ENCODE measurements around the gene BHLHE41. TPM values are rescaled to one million over a fixed set of nuclear protein-coding genes. Genes with fewer than 3 reads are reported as not detected.

BHLHE41 gene
- total RNA-seq, 1 donor from 2014 or later, result not detected

- no peak overlapping the region for H2AFZ ChIP-seq (replicated peaks)
- no peaks in the 10 kb centered on the region for H3K36me3 ChIP-seq
- no peak overlapping the region for H3K27ac ChIP-seq
- H3F3A ChIP-seq (ENCODE audit: low read depth), result no peaks in the 10 kb centered on the region
- H3K4me3 ChIP-seq, result no peak overlapping the region
- Mint-ChIP-seq H3K4me1 (no peaks in the 10 kb centered on the region), H3K36me3 (no peaks in the 10 kb centered on the region), H3K27ac (no peak overlapping the region), H3K9me3 (no peaks in the 10 kb centered on the region), H3K27me3 (ENCODE audit: insufficient read depth, low read depth) (no peaks in the 10 kb centered on the region), H3K4me3 (no peak overlapping the region)
- no peak overlapping the region for H3K9ac ChIP-seq
- no peaks in the 10 kb centered on the region for H3K27me3 ChIP-seq
- no peaks in the 10 kb centered on the region for H3K4me1 ChIP-seq
- H3K9me3 ChIP-seq (ENCODE audit: low read depth), result no peaks in the 10 kb centered on the region
- no peak for DNase-seq (ENCODE audit: low spot score)
- no peaks in the 10 kb centered on the region for H4K20me1 ChIP-seq (ENCODE audit: low read depth)
- TF ChIP-seq EZH2 (IDR thresholded peaks at IDR 0.05), result no peak
- TF ChIP-seq EZH2phosphoT487 (IDR thresholded peaks at IDR 0.05), result no peak
- no peak for TF ChIP-seq CTCF (IDR thresholded peaks at IDR 0.05)
- H3K4me2 ChIP-seq, result no peak overlapping the region
- H3K79me2 ChIP-seq (ENCODE audit: low read depth), result no peaks in the 10 kb centered on the region
Observed at GRCh38 chr12:26172013-26172412, 47.2 kb upstream of the BHLHE41 start.

GRCh38 chr12:26164118-26164517, 39.3 kb upstream of the BHLHE41 start:
- no peak overlapping the region for H3K27ac Mint-ChIP-seq
- no peaks in the 10 kb centered on the region for H3K27me3 ChIP-seq
- no peaks in the 10 kb centered on the region for H3K36me3 ChIP-seq
- no peaks in the 10 kb centered on the region for H3F3A ChIP-seq (ENCODE audit: low read depth)
- H3K4me2 ChIP-seq, result no peak overlapping the region
- H3K4me1 ChIP-seq, result no peaks in the 10 kb centered on the region
- no peak overlapping the region for H3K27ac ChIP-seq
- no peaks in the 10 kb centered on the region for H3K9me3 ChIP-seq (ENCODE audit: low read depth)
- DNase-seq (ENCODE audit: low spot score), result no peak
- H3K4me3 Mint-ChIP-seq, result no peak overlapping the region
- H3K36me3 Mint-ChIP-seq, result no peaks in the 10 kb centered on the region
- no peaks in the 10 kb centered on the region for H3K79me2 ChIP-seq (ENCODE audit: low read depth)
- no peaks in the 10 kb centered on the region for H3K4me1 Mint-ChIP-seq
- H3K9ac ChIP-seq, result no peak overlapping the region
- H4K20me1 ChIP-seq (ENCODE audit: low read depth), result no peaks in the 10 kb centered on the region
- peaks cover 3% of the 10 kb centered on the region for H3K9me3 Mint-ChIP-seq
- H2AFZ ChIP-seq (replicated peaks), result no peak overlapping the region
- TF ChIP-seq EZH2 (IDR thresholded peaks at IDR 0.05) (no peak), EZH2phosphoT487 (IDR thresholded peaks at IDR 0.05) (no peak)
- H3K27me3 Mint-ChIP-seq (ENCODE audit: insufficient read depth, low read depth), result no peaks in the 10 kb centered on the region
- H3K4me3 ChIP-seq, result no peak overlapping the region

GRCh38 chr12:26162905-26163304, 38.1 kb upstream of the BHLHE41 start:
- Mint-ChIP-seq H3K27ac (no peak overlapping the region), H3K36me3 (no peaks in the 10 kb centered on the region), H3K9me3 (peaks cover 3% of the 10 kb centered on the region), H3K4me1 (no peaks in the 10 kb centered on the region), H3K27me3 (ENCODE audit: insufficient read depth, low read depth) (no peaks in the 10 kb centered on the region), H3K4me3 (no peak overlapping the region)
- no peaks in the 10 kb centered on the region for H3K79me2 ChIP-seq (ENCODE audit: low read depth)
- TF ChIP-seq CTCF (IDR thresholded peaks at IDR 0.05) (no peak), EZH2 (IDR thresholded peaks at IDR 0.05) (no peak), EZH2phosphoT487 (IDR thresholded peaks at IDR 0.05) (no peak)
- no peaks in the 10 kb centered on the region for H3F3A ChIP-seq (ENCODE audit: low read depth)
- no peaks in the 10 kb centered on the region for H3K4me1 ChIP-seq
- H2AFZ ChIP-seq (replicated peaks), result no peak overlapping the region
- no peak overlapping the region for H3K4me3 ChIP-seq
- no peak for DNase-seq (ENCODE audit: low spot score)
- no peak overlapping the region for H3K4me2 ChIP-seq
- H3K27me3 ChIP-seq, result no peaks in the 10 kb centered on the region
- no peak overlapping the region for H3K9ac ChIP-seq
- H4K20me1 ChIP-seq (ENCODE audit: low read depth), result no peaks in the 10 kb centered on the region
- no peak overlapping the region for H3K27ac ChIP-seq
- H3K36me3 ChIP-seq, result no peaks in the 10 kb centered on the region
- H3K9me3 ChIP-seq (ENCODE audit: low read depth), result no peaks in the 10 kb centered on the region

GRCh38 chr12:26162174-26162573, 37.3 kb upstream of the BHLHE41 start:
- no peak overlapping the region for H3K4me3 Mint-ChIP-seq
- H3K9me3 Mint-ChIP-seq, result peaks cover 3% of the 10 kb centered on the region
- no peak for DNase-seq (ENCODE audit: low spot score)
- no peaks in the 10 kb centered on the region for H3K9me3 ChIP-seq (ENCODE audit: low read depth)
- H3K4me2 ChIP-seq, result no peak overlapping the region
- no peaks in the 10 kb centered on the region for H3K4me1 ChIP-seq
- H3F3A ChIP-seq (ENCODE audit: low read depth), result no peaks in the 10 kb centered on the region
- no peaks in the 10 kb centered on the region for H3K27me3 ChIP-seq
- no peak overlapping the region for H3K4me3 ChIP-seq
- H3K27me3 Mint-ChIP-seq (ENCODE audit: insufficient read depth, low read depth), result no peaks in the 10 kb centered on the region
- H3K79me2 ChIP-seq (ENCODE audit: low read depth), result no peaks in the 10 kb centered on the region
- no peaks in the 10 kb centered on the region for H3K4me1 Mint-ChIP-seq
- no peak overlapping the region for H3K27ac ChIP-seq
- no peaks in the 10 kb centered on the region for H3K36me3 Mint-ChIP-seq
- H4K20me1 ChIP-seq (ENCODE audit: low read depth), result no peaks in the 10 kb centered on the region
- TF ChIP-seq EZH2phosphoT487 (IDR thresholded peaks at IDR 0.05) (no peak), EZH2 (IDR thresholded peaks at IDR 0.05) (no peak), CTCF (IDR thresholded peaks at IDR 0.05) (no peak)
- H3K27ac Mint-ChIP-seq, result no peak overlapping the region
- H2AFZ ChIP-seq (replicated peaks), result no peak overlapping the region
- no peak overlapping the region for H3K9ac ChIP-seq
- H3K36me3 ChIP-seq, result no peaks in the 10 kb centered on the region
